KBM-7 (cell line): ENCODE data around the gene PALD1.
"Not testable (repeated sequence)": the region's sequence is repeated elsewhere in the genome, so short reads cannot be mapped to it uniquely, and the experiment has no call there.

ENCODE experiments used
- DNase-seq: peaks from one replicate; pipeline ENCODE4 v3.0.0-alpha.2; 2015
- in situ Hi-C: fragments of 300-500 bp; cut with MboI; formaldehyde crosslinking; loops from 2 replicates; pipeline ENCODE4 v1.14.3; 2020; ENCODE audit warnings: low sequenced_read_pairs, low pct_unique_long_range_greater_than_20kb, mixed read lengths

Gene PALD1

GRCh38 chr10:70479626-70480238 is 1.2 kb downstream of the PALD1 start:
- in situ Hi-C loops = no loop called here
- peak; percentile 21 for DNase-seq

GRCh38 chr10:70480239-70480861 is 1.8 kb downstream of the PALD1 start:
- in situ Hi-C loops = no loop called here
- DNase-seq = peak; percentile 79

GRCh38 chr10:70481105-70481504 is 2.5 kb downstream of the PALD1 start:
- no peak for DNase-seq

GRCh38 chr10:70481831-70482530 is 3.4 kb downstream of the PALD1 start:
- no peak for DNase-seq
- in situ Hi-C loops = no loop called here

More at GRCh38 chr10:70481105-70481504, 2.5 kb downstream of the PALD1 start:
- in situ Hi-C loops = no loop called here

- DNase-seq = no peak
- in situ Hi-C loops = no loop called here
These were observed 4.6 kb downstream of the PALD1 start for GRCh38 chr10:70482982-70483760.

GRCh38 chr10:70483872-70484271 is 5.3 kb downstream of the PALD1 start:
- DNase-seq, in situ Hi-C loops: not testable (repeated sequence)

- in situ Hi-C loops = no loop called here
- no peak for DNase-seq
These were observed 9.3 kb downstream of the PALD1 start for GRCh38 chr10:70487824-70488223.

GRCh38 chr10:70490142-70490541 is 11.6 kb downstream of the PALD1 start:
- in situ Hi-C loops = no loop called here
- no peak for DNase-seq

GRCh38 chr10:70491614-70492013 is 13.0 kb downstream of the PALD1 start:
- in situ Hi-C loops = no loop called here

GRCh38 chr10:70492786-70493659 is 14.5 kb downstream of the PALD1 start:
- peak; percentile 86 for DNase-seq
- in situ Hi-C loops = no loop called here

More at GRCh38 chr10:70491614-70492013, 13.0 kb downstream of the PALD1 start:
- DNase-seq = no peak

- peak; percentile 57 for DNase-seq
- in situ Hi-C loops = no loop called here
These were observed 15.2 kb downstream of the PALD1 start for GRCh38 chr10:70493660-70494234.

- no peak for DNase-seq
- in situ Hi-C loops = no loop called here
These were observed 16.0 kb downstream of the PALD1 start for GRCh38 chr10:70494536-70494935.

- in situ Hi-C loops = no loop called here
- DNase-seq = no peak
These were observed 16.4 kb downstream of the PALD1 start for GRCh38 chr10:70494966-70495365.

- no peak for DNase-seq
- in situ Hi-C loops = no loop called here
These were observed 17.2 kb downstream of the PALD1 start for GRCh38 chr10:70495691-70496261.

- in situ Hi-C loops = no loop called here
These were observed 18.0 kb downstream of the PALD1 start for GRCh38 chr10:70496341-70497119.

GRCh38 chr10:70497120-70497545 is 18.6 kb downstream of the PALD1 start:
- no peak for DNase-seq

More at GRCh38 chr10:70496341-70497119, 18.0 kb downstream of the PALD1 start:
- DNase-seq = no peak

More at GRCh38 chr10:70497120-70497545, 18.6 kb downstream of the PALD1 start:
- in situ Hi-C loops = no loop called here
